NCI-H524 treated with DMSO at 0.1 percent for 48 hours (cell line): Measurements from ENCODE around the gene CFAP161.

Experiments used
- DNase-seq: peaks from one replicate; lab custom pipeline; 2025; lab: John Stamatoyannopoulos, UW

The CFAP161 gene

DNA sequence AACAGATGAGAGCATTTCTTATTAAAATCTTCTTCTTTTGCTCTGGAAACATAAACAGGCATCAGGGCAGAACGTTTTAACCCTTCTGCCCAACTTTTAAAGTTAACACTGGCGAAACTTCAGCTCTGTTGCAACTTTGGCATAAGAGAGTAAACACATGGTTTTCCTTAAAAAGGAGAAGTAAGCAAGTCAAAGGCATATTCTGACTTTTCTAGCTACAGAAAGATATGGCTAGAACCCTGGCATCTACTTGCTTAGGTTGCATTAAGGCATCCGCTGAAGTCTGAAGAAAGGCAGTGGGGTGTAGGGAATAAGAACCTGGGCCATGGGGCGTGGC is 49.3 kb downstream of the CFAP161 start:
- no peak for DNase-seq

DNA sequence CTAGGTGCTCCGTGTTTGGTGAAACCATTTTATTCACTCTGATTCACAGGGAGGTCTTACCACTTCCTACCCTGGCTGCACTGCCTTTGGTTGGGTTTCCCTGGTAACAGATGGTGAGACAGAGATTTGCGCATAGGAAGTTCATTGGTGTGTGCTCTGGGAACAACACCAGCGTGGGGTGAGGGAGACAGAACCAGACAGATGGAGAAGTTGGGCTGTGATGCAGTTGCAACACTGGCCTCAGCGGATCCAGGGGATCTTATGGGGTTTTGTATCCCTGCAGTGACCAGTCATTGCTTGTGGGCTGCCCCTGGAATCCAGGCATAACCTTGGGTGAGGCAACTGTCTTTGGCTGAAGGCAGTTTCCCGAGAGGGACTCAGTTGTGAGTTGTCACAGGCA is 50.1 kb downstream of the CFAP161 start:
- no peak for DNase-seq

DNA sequence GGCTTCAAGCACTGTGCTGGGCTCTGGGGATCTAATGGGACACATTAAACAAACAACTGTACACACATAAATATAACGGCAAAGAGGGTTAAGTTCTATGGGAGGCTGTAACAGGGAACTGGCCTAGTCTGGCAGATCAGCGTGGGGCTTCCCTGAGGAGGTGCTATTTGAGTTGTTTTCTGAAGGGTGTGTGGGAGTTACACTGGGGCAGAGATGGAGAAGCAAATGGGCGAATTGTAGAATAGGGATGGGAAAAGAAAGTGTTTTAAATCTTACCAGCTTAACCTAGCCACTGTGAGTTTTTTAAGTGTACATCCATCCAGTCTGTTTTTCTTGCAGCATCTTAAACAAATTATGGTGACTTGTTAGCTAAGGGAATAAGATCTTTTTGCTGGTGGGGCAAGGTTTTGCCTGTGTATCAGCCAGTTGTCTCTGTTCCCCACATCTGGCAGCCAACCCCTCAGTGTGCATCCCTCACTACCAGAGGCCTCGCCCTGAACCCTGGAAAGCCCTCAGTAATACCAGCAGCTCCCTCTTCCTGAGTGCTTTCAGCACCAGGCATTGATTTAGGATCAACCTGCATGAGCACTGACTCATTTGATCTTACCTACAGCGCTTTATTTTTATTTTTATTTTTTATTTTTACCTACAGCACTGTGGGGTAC is 51.7 kb downstream of the CFAP161 start:
- DNase-seq: no peak

DNA sequence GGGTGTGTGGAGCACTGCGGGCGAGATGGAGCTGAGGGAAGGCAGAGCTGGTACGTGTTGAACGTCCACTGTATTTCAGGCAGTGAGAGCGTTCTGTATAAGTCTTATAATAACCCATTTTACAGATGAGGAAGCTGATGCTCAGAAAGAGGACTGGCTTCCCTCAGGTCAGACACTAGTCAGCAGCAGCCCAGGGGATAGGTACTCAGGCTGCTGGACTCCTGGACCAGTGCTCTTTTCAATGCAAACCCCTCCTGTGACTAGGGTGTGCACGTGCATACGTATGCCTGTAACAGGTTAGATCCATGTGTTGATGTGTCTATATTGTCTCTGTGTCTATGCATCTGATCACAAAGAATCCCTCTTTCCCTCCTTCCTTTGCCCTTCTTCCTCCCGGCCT is 54.3 kb downstream of the CFAP161 start:
- no peak for DNase-seq

DNA sequence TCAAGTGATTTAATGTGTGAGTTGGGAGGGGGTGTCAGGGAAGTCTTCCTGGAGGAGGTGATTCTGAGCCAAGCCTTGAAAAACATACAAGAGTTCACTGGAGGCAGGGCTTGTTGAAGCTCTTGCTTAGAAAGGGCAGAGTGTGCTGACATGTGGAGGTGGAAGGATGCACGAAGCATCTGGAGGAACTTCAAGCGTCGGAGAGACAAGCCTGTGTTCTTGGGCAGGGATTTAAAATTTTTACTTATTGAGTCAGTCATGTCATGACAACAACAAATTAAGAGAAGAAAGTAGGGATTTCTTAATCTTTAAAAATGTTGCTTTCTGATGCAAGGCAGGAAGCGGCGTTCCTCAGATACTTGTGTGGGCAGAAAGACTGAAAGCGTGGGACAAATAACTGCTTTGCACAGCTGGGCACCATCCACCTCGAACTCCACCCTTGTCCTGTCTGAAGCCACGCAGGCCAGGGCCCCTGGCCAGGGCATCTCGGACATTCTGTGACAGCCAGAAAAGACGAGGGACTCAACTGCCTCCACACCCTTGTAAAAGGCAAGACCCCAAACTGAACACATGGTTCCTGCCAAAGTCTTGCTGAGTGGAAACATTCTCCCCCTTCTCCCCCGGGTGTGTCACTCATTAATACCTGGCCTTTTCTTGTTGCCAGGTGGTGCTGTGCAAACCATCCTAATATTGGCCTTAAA is 55.7 kb downstream of the CFAP161 start:
- DNase-seq: no peak

DNA sequence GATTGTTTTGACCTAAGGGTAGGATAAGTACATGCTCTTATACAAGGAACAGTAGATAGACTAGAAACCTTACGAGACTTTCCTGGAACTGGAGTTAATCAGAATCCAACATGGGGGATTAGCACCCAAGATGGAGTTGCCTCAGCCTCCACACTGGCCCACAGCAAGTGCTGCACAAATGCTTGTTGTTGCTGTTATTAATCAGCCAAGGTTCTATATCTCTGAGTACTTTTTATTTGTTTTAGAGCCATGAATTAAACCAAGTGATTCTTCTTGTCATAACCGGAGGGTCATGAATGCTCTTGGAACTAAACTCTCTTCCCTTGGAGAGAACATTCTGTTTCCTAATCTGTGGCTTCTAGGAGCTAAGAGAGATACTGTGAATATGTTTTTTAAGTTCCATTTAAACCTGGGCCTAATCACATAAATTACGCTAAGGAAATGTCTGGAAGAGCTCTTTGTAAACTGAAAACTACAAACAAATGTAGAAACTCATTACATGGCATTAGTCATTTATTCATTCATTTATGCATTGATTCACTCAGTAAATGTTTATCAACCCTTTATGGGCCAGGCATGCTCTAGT is 56.9 kb downstream of the CFAP161 start:
- DNase-seq: no peak

DNA sequence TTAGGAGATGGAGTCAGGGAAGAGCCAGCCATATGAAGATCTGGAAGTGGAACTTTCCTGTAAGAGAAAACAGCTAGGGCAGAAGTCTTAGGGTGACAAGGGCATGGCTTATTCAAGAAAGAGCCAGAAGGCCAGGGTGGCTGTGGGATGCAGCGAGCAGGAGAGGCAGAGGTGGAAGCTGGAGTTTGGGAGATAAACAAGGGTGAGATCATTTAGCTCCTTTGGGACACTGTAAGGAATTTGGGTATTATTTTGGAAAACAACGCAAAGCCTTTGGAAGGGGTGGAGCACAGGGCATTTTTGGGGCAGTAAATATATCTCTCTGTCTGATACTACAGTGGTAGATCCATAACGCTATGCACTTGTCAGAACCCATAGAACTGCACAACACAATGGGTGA is 57.6 kb downstream of the CFAP161 start:
- no peak for DNase-seq

DNA sequence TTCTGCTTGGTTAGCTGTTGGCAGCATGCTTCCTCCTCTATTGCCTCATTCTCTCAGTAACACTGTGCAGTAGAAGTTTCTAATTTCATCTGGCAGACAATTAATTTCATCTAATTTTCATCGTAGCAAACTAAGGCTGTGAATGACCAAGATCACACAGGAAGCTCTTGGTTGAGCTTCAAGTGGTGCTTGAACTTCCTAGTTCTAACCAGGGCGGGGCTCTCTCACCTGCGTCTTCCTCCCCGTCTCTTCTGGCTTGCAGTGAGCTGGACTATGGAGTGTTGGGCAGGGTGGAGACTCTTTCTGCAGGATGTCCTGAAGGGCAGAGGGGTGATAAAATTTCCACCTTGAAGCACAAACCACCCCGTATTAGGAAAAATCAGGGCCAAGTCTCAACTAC is 60.7 kb downstream of the CFAP161 start:
- no peak for DNase-seq

DNA sequence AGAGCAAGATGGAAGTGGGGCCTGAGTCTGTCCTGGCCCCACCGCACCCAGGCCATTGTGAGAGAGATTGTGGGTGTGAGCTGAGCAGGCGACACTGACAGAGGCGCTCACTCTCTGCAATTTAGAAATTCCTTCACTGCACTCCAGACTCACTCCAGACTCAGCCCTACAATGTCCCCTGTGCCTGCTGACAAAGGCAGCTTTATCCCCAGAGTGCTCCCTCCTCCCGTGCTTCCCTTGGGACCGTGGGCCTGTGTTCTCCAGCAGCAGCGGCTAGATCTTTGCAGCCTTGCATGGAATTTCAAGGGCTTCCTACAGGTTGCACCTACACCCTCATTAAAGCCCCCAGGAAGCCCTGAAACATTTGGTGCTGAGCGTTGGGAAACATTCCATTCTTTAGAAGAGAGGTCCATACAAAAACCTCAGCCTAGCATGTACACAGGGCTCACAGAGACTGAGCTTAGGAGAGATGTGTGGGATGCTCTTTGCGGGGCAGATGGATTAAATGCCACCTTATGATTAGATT is 61.3 kb downstream of the CFAP161 start:
- DNase-seq: no peak

DNA sequence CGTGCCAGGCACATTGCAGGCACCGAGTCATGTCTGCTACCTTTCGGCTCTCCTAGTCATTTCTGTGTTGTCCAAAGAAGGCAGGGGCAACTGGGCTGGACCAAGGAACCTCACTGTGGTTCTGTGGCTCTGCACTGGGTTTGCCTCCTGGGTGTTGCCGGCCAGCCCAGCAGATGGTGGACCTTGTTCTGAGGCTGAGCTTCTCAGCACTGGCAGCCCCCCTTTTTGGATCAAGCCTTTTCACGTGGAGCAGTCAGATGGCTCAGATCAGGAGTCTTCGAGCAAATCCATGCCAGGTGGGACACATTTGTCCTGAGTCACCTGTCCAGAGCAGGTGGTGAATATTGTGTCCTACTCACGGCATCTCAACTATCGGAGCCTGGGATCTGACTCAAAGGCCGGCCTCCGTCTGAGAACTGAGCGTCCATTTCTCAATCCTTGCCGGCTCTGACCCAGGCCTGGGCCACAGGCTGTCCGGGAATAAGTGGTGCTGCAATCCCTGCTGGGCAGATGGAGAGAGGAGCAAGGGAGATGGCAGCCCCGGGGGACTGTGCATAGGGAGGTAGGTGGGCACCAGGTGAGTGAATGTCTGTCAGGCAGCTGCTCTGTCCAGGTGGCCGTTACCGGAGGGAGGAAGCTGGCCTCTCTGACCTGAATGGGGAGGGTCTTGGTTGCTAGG is 62.6 kb downstream of the CFAP161 start, which contains the start of gene IL16:
IL16 (plus strand) TSS at position 304 of the 679 bp plus-strand sequence. CDS start 28,521 bp downstream, outside the sequence.
- no peak for DNase-seq

DNA sequence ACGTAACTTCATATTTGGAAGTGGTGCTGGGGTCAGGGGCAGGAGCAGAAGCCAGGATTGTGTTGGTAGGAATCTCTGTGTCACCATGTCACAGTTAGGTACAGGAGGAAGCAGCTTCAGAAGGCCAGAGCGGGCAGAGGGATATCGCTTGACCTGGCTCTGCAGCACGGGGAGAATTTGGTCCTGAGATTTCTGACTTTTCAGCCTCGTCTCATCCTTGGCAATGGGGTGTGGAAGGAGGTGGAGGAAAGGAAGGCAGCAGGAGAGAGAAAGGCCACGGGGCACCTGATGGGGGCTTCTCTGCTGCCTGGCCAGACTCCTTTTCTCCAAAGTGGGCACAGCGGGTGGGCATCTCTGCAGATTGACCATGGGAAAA is 63.2 kb downstream of the CFAP161 start:
- no peak for DNase-seq

DNA sequence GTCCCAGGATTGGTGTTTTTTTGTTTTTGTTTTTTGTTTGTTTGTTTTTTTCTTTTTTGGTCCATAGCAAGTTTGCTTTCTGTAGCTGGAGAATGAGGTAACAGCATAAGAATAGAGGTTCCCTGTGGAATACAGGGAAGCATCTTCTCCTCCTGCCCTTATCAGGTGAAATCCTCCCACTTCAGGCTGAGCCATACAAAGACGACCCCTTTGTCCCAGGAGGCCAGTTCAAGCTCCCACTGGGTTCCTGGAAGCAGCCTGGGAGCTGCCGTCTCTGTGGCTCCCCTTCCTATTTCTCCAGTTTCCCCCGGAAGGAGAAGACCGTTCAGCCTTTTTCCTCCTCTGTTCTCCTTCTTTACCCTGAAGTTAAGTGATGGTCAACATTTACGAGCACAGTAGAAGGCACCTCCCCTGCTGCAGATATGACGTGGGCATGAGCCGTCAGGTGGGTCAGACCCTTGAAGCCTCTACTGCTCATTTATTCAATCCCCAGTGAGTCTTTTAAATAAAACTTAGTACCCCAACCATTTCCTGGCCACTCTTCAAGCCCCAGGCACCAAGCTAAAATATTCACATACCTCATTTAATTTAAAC is 63.7 kb downstream of the CFAP161 start:
- DNase-seq: no peak
